ENCODE data around the gene PPIG. TPM values are rescaled to one million over a fixed set of nuclear protein-coding genes. Genes with fewer than 3 reads are reported as not detected.

Gene PPIG
- total and polyA plus RNA-seq, 9 of the 15 experiments (the other 6 are each of a cell fraction or from before 2014, with no cell fraction given), result 52.5 to 166 (median 124) TPM

DNA sequence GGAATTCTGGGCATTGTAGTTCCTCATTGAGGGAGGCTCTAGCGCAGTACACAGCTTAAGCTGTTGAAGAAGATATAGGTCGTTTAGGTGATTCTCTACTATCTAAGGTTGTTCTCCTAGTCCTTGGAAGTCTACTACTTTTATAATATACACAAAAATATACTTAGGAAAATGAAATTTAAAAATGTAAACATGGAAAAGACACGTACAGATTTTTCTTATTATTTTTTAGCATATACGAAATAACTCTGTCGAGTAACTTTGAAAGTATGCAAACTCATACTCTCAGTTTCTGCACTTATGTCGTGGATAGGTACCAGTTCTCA is 10.2 kb upstream of the PPIG start (continued):
- TF ChIP-seq, protein P1, sequence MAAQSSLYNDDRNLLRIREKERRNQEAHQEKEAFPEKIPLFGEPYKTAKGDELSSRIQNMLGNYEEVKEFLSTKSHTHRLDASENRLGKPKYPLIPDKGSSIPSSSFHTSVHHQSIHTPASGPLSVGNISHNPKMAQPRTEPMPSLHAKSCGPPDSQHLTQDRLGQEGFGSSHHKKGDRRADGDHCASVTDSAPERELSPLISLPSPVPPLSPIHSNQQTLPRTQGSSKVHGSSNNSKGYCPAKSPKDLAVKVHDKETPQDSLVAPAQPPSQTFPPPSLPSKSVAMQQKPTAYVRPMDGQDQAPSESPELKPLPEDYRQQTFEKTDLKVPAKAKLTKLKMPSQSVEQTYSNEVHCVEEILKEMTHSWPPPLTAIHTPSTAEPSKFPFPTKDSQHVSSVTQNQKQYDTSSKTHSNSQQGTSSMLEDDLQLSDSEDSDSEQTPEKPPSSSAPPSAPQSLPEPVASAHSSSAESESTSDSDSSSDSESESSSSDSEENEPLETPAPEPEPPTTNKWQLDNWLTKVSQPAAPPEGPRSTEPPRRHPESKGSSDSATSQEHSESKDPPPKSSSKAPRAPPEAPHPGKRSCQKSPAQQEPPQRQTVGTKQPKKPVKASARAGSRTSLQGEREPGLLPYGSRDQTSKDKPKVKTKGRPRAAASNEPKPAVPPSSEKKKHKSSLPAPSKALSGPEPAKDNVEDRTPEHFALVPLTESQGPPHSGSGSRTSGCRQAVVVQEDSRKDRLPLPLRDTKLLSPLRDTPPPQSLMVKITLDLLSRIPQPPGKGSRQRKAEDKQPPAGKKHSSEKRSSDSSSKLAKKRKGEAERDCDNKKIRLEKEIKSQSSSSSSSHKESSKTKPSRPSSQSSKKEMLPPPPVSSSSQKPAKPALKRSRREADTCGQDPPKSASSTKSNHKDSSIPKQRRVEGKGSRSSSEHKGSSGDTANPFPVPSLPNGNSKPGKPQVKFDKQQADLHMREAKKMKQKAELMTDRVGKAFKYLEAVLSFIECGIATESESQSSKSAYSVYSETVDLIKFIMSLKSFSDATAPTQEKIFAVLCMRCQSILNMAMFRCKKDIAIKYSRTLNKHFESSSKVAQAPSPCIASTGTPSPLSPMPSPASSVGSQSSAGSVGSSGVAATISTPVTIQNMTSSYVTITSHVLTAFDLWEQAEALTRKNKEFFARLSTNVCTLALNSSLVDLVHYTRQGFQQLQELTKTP (IDR thresholded peaks at IDR 0.05; ENCODE audit: low read depth in 1 of 2, partially characterized antibody in 2 of 2), result peak in 1 of 2 experiments; percentile 10
- TF ChIP-seq FOXA1 (IDR thresholded peaks at IDR 0.05; ENCODE audit: borderline replicate concordance) (no peak), MYNN (IDR thresholded peaks at IDR 0.05) (no peak), MYNN (CRISPR knock-in tag; IDR thresholded peaks at IDR 0.05) (no peak), SMARCA5 (IDR thresholded peaks at IDR 0.05) (no peak), ATF7 (IDR thresholded peaks at IDR 0.05) (no peak), FOXJ2 (tag; IDR thresholded peaks at IDR 0.05) (no peak), MTA1 (IDR thresholded peaks at IDR 0.05; ENCODE audit: borderline replicate concordance) (no peak), RAD21 (CRISPR knock-in tag; conservative IDR thresholded peaks at IDR 0.05 in 1 of 2, IDR thresholded peaks at IDR 0.05 in 1 of 2) (no peak), ZC3H11A (IDR thresholded peaks at IDR 0.05; ENCODE audit: low read depth, low read length) (0 out of 2 replicates have a peak, but pooled peaks have one; percentile 6), ETV5 (CRISPR knock-in tag; IDR thresholded peaks at IDR 0.05; ENCODE audit: low read depth) (no peak), ZNF584 (CRISPR knock-in tag; IDR thresholded peaks at IDR 0.05; ENCODE audit: low read depth) (no peak), CAMTA2 (CRISPR knock-in tag; conservative IDR thresholded peaks at IDR 0.05) (no peak), CBFB (CRISPR knock-in tag; IDR thresholded peaks at IDR 0.05) (no peak), NUFIP1 (IDR thresholded peaks at IDR 0.05; ENCODE audit: partially characterized antibody) (no peak), NCOA2 (IDR thresholded peaks at IDR 0.05; ENCODE audit: partially characterized antibody in 2 of 2) (no peak), MCM2 (IDR thresholded peaks at IDR 0.05; ENCODE audit: low read depth) (no peak), EP400 (IDR thresholded peaks at IDR 0.05) (peak; percentile 60; the same call in 1 of the 2 replicates)
- TF ChIP-seq, protein P2, sequence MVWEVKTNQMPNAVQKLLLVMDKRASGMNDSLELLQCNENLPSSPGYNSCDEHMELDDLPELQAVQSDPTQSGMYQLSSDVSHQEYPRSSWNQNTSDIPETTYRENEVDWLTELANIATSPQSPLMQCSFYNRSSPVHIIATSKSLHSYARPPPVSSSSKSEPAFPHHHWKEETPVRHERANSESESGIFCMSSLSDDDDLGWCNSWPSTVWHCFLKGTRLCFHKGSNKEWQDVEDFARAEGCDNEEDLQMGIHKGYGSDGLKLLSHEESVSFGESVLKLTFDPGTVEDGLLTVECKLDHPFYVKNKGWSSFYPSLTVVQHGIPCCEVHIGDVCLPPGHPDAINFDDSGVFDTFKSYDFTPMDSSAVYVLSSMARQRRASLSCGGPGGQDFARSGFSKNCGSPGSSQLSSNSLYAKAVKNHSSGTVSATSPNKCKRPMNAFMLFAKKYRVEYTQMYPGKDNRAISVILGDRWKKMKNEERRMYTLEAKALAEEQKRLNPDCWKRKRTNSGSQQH (CRISPR knock-in tag; IDR thresholded peaks at IDR 0.05), result no peak
- TF ChIP-seq, protein P3, sequence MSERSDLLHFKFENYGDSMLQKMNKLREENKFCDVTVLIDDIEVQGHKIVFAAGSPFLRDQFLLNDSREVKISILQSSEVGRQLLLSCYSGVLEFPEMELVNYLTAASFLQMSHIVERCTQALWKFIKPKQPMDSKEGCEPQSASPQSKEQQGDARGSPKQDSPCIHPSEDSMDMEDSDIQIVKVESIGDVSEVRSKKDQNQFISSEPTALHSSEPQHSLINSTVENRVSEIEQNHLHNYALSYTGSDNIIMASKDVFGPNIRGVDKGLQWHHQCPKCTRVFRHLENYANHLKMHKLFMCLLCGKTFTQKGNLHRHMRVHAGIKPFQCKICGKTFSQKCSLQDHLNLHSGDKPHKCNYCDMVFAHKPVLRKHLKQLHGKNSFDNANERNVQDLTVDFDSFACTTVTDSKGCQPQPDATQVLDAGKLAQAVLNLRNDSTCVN (CRISPR knock-in tag; IDR thresholded peaks at IDR 0.05), result no peak
- TF ChIP-seq, protein P4, sequence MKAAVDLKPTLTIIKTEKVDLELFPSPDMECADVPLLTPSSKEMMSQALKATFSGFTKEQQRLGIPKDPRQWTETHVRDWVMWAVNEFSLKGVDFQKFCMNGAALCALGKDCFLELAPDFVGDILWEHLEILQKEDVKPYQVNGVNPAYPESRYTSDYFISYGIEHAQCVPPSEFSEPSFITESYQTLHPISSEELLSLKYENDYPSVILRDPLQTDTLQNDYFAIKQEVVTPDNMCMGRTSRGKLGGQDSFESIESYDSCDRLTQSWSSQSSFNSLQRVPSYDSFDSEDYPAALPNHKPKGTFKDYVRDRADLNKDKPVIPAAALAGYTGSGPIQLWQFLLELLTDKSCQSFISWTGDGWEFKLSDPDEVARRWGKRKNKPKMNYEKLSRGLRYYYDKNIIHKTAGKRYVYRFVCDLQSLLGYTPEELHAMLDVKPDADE (conservative IDR thresholded peaks at IDR 0.05; ENCODE audit: control insufficient read depth, low read depth, low read length), result no peak
